Common myeloid progenitor, CD34-positive (primary cell): Measurements from ENCODE around the gene SLC35F6.
A peak's percentile ranks its signal among the peaks of the same experiment; 100 is the strongest.

Experiments
- CTCF ChIA-PET: fragments of 350-600 bp; sonication (Branson Sonifier 250); formaldehyde crosslinking; loops from one replicate; lab custom pipeline; 2021; ENCODE audit warnings: antibody characterized with exemption; lab: Charles Lee
- POLR2A ChIA-PET: fragments of 350-600 bp; sonication (Branson Sonifier 250); formaldehyde crosslinking; loops from one replicate; lab custom pipeline; 2021; ENCODE audit warnings: antibody characterized with exemption; lab: Charles Lee
- DNase-seq, 3 donors: peaks; one replicate each; pipeline versions ENCODE4 v3.0.0 to v3.0.0-alpha.2; 2013
- H3K27ac ChIP-seq, 2 experiments: 1 replicate in 1 of 2; 2 replicates in 1 of 2; pipeline ENCODE4 v1.7.0; 2013; ENCODE audit warnings: inconsistent platforms in 2 of 2, low read length in 2 of 2, mild to moderate bottlenecking in 2 of 2, low read depth in 1 of 2, moderate library complexity in 1 of 2; ENCODE audit not compliant: severe bottlenecking in 2 of 2, insufficient read depth in 1 of 2, poor library complexity in 1 of 2
- H3K27me3 ChIP-seq, 5 experiments: replicated peaks in 2 of 5; 1 replicate in 3 of 5; 2 replicates in 2 of 5; pipeline versions ENCODE4 v1.6.1 to v1.7.0; 2013; ENCODE audit warnings: low read length in 4 of 5, mild to moderate bottlenecking in 2 of 5, moderate library complexity in 2 of 5, inconsistent platforms in 1 of 5; ENCODE audit not compliant: insufficient read depth in 5 of 5, control insufficient read depth in 4 of 5
- H3K36me3 ChIP-seq, 4 experiments: 1 replicate in 2 of 4; 2 replicates in 2 of 4; pipeline versions ENCODE4 v1.6.1 to v1.7.0; 2013; ENCODE audit warnings: low read length in 3 of 4, control low read depth in 1 of 4, mild to moderate bottlenecking in 1 of 4; ENCODE audit not compliant: control insufficient read depth in 4 of 4, insufficient read depth in 4 of 4
- H3K4me1 ChIP-seq, 4 experiments: 1 replicate in 3 of 4; 2 replicates in 1 of 4; pipeline versions ENCODE4 v1.6.1 to v1.7.1; 2013; ENCODE audit warnings: low read length in 3 of 4, mild to moderate bottlenecking in 3 of 4, control low read depth in 1 of 4, inconsistent platforms in 1 of 4, moderate library complexity in 1 of 4; ENCODE audit not compliant: control insufficient read depth in 4 of 4, insufficient read depth in 4 of 4; ENCODE audit errors: control extremely low read depth in 1 of 4
- H3K4me3 ChIP-seq, 7 experiments: 1 replicate in 4 of 7; 2 replicates in 3 of 7; pipeline versions ENCODE4 v1.5.1 to v1.7.0; 2013; ENCODE audit warnings: mild to moderate bottlenecking in 7 of 7, low read length in 6 of 7, moderate library complexity in 6 of 7, inconsistent platforms in 2 of 7, low read depth in 2 of 7, control low read depth in 1 of 7; ENCODE audit not compliant: insufficient read depth in 4 of 7, control insufficient read depth in 1 of 7; ENCODE audit errors: extremely low read depth in 1 of 7
- H3K9me3 ChIP-seq, 5 experiments: 1 replicate in 4 of 5; 2 replicates in 1 of 5; pipeline versions ENCODE4 v1.6.1 to v1.7.1; 2013; ENCODE audit warnings: low read length in 4 of 5, mild to moderate bottlenecking in 2 of 5, inconsistent platforms in 1 of 5, low read depth in 1 of 5, moderate library complexity in 1 of 5; ENCODE audit not compliant: control insufficient read depth in 4 of 5, insufficient read depth in 2 of 5; ENCODE audit errors: control extremely low read depth in 1 of 5
- WGBS: methylation state at CpG from one replicate; pipeline ENCODE4 v1.1.5; 2013; ENCODE audit not compliant: insufficient coverage; 5-methylcytosine and 5-hydroxymethylcytosine counted together

The SLC35F6 gene

GRCh38 chr2:26780203-26780760, 16.2 kb downstream of the SLC35F6 start:
- CTCF ChIA-PET: interaction anchor here (1.2 kb wide), 1 partner anchor 9 kb away, joined by 3 read pairs; no protein-coding TSS in a partner anchor
- Histone ChIP-seq H3K36me3 (peaks cover 0 to 40% (median 31%) of the 10 kb centered on the region in 4 experiments), H3K27me3 (no peaks in the 10 kb centered on the region), H3K4me3 (no peak overlapping the region), H3K9me3 (peaks cover 0 to 8% (median 0%) of the 10 kb centered on the region in 5 experiments), H3K4me1 (peaks cover 3 to 7% (median 6%) of the 10 kb centered on the region in 4 experiments), H3K27ac (no peak overlapping the region)
- POLR2A ChIA-PET: no interaction called here
- no peak for DNase-seq
- 97% methylated on average over 4 of the region's 4 CpGs for WGBS

- Histone ChIP-seq H3K9me3 (peaks cover 0 to 8% (median 0%) of the 10 kb centered on the region in 5 experiments), H3K27ac (no peak overlapping the region), H3K4me3 (no peak overlapping the region), H3K27me3 (no peaks in the 10 kb centered on the region), H3K36me3 (peaks cover 0 to 22% (median 14%) of the 10 kb centered on the region in 4 experiments), H3K4me1 (peaks cover 8 to 21% (median 13%) of the 10 kb centered on the region in 4 experiments)
- WGBS: 98% methylated on average over 5 of the region's 12 CpGs
- no peak for DNase-seq
- CTCF ChIA-PET: no interaction called here
- POLR2A ChIA-PET: no interaction called here
Observed at GRCh38 chr2:26782876-26783704, 19.0 kb downstream of the SLC35F6 start.

- no peak for DNase-seq
- CTCF ChIA-PET: interaction anchor here (0.7 kb wide), 1 partner anchor 9 kb away, joined by 3 read pairs; no protein-coding TSS in a partner anchor
- Histone ChIP-seq H3K27me3 (no peaks in the 10 kb centered on the region), H3K4me3 (peak overlapping the region in 4 of 7 experiments; percentile 64 to 82 (median 78)), H3K9me3 (peaks cover 0 to 9% (median 0%) of the 10 kb centered on the region in 5 experiments), H3K36me3 (peaks cover 0 to 22% (median 10%) of the 10 kb centered on the region in 4 experiments), H3K4me1 (peaks cover 8 to 24% (median 13%) of the 10 kb centered on the region in 4 experiments), H3K27ac (peak overlapping the region in 1 of 2 experiments; percentile 74)
- POLR2A ChIA-PET: no interaction called here
- WGBS: 96% methylated on average over 19 of the region's 19 CpGs
Observed at GRCh38 chr2:26784570-26785234, 20.6 kb downstream of the SLC35F6 start.

GRCh38 chr2:26785431-26786206, 21.5 kb downstream of the SLC35F6 start, which contains the start of gene CENPA:
Gene CENPA (plus strand): TSS chr2:26786056. CDS start chr2:26786197, 141 bp downstream.
- ChIA-PET POLR2A (interaction anchor here (0.7 kb wide), 1 partner anchor 16 kb away, joined by 4 read pairs; no protein-coding TSS in a partner anchor), CTCF (interaction anchor here (1.5 kb wide), 1 partner anchor 16 kb away, joined by 3 read pairs; no protein-coding TSS in a partner anchor)
- peaks cover 0 to 10% (median 1%) of the 10 kb centered on the region in 5 experiments for H3K9me3 ChIP-seq
- peaks cover 0 to 18% (median 8%) of the 10 kb centered on the region in 4 experiments for H3K36me3 ChIP-seq
- H3K27me3 ChIP-seq: no peaks in the 10 kb centered on the region
- H3K4me3 ChIP-seq: peak within 1 kb of the TSS; percentile 42 to 87 (median 75)
- peak; percentile 99 to 100 (median 100) for DNase-seq
- 0% methylated on average over 52 of the region's 55 CpGs for WGBS
- peaks cover 8 to 22% (median 13%) of the 10 kb centered on the region in 4 experiments for H3K4me1 ChIP-seq
- H3K27ac ChIP-seq: peak within 1 kb of the TSS in 1 of 2 experiments; percentile 74

GRCh38 chr2:26786207-26787028, 22.3 kb downstream of the SLC35F6 start:
- Histone ChIP-seq H3K27ac (peak overlapping the region in 1 of 2 experiments; percentile 30), H3K9me3 (peaks cover 0 to 8% (median 0%) of the 10 kb centered on the region in 5 experiments)

More at GRCh38 chr2:26786207-26787028, 22.3 kb downstream of the SLC35F6 start:
- H3K27me3 ChIP-seq: no peaks in the 10 kb centered on the region
- H3K36me3 ChIP-seq: peaks cover 0 to 21% (median 5%) of the 10 kb centered on the region in 4 experiments
- ChIA-PET CTCF (interaction anchor here (1.5 kb wide), 1 partner anchor 17 kb away, joined by 3 read pairs; no protein-coding TSS in a partner anchor), POLR2A (no interaction called here)
- 8% methylated on average over 47 of the region's 55 CpGs for whole genome bisulfite sequencing
- peaks cover 8 to 22% (median 13%) of the 10 kb centered on the region in 4 experiments for H3K4me1 ChIP-seq
- H3K4me3 ChIP-seq: peak overlapping the region; percentile 42 to 87 (median 75)
- DNase-seq: peak in 1 of 3 donors; percentile 17
